Measurements from ENCODE around the gene OLFM1.
"Not testable (repeated sequence)": the region's sequence is repeated elsewhere in the genome, so short reads cannot be mapped to it uniquely, and the experiment has no call there.

GRCh38 chr9:135111600-135111999 lies 24.1 kb downstream of the OLFM1 start:
- TF ChIP-seq SRSF7 (optimal IDR thresholded peaks at IDR 0.05; ENCODE audit: low read depth, low read length); LCOR (CRISPR knock-in tag; IDR thresholded peaks at IDR 0.05); MTA1 (IDR thresholded peaks at IDR 0.05; ENCODE audit: borderline replicate concordance): not testable (repeated sequence)

Data from K562 (cell line).